ENCODE data around the gene WDR64.

Gene WDR64

GRCh38 chr1:241713316-241713715 lies 61.2 kb downstream of the WDR64 start:
- Histone ChIP-seq H3K79me1 (ENCODE audit: low read depth, low read length) (no peaks in the 10 kb centered on the region), H3K27ac (replicated peaks; ENCODE audit: low read length) (no peak overlapping the region), H3K27me3 (ENCODE audit: control insufficient read depth in 3 of 3, insufficient read depth in 3 of 3, low read depth in 1 of 3, low read length in 3 of 3) (no peaks in the 10 kb centered on the region), H4K8ac (ENCODE audit: low read depth, low read length) (no peak overlapping the region), H3K4me2 (ENCODE audit: insufficient read depth, low read length, poor library complexity, severe bottlenecking) (no peak overlapping the region), H2BK120ac (ENCODE audit: low read depth, low read length) (no peak overlapping the region), H2BK12ac (ENCODE audit: low read length) (no peak overlapping the region), H3K18ac (ENCODE audit: low read length) (no peak overlapping the region), H2BK5ac (ENCODE audit: low read length) (no peak overlapping the region), H3K4me1 (ENCODE audit: control insufficient read depth in 2 of 2, insufficient read depth in 1 of 2, low read depth in 1 of 2, low read length in 2 of 2) (no peaks in the 10 kb centered on the region), H2AK5ac (ENCODE audit: low read depth, low read length) (no peak overlapping the region), H3K9me3 (replicated peaks in 1 of 2; ENCODE audit: control insufficient read depth in 2 of 2, insufficient read depth in 1 of 2, low read depth in 1 of 2, low read length in 2 of 2) (no peaks in the 10 kb centered on the region), H3K23ac (ENCODE audit: low read depth, low read length, poor library complexity) (no peak overlapping the region), H3K9ac (ENCODE audit: low read depth, low read length, poor library complexity) (no peak overlapping the region), H3K4ac (ENCODE audit: low read length) (no peak overlapping the region), H2BK15ac (ENCODE audit: low read length) (no peak overlapping the region), H2AFZ (ENCODE audit: low read length) (no peak overlapping the region), H3K36me3 (replicated peaks in 1 of 2; ENCODE audit: control insufficient read depth in 2 of 2, insufficient read depth in 2 of 2, low read length in 2 of 2) (no peaks in the 10 kb centered on the region), H3K14ac (ENCODE audit: low read length) (no peak overlapping the region), H3K4me3 (ENCODE audit: low read length in 2 of 2) (no peak overlapping the region), H4K91ac (ENCODE audit: low read depth, low read length, poor library complexity) (no peak overlapping the region)
- WGBS, 2 donors (ENCODE audit: extremely low coverage in 2 of 2, insufficient read length in 2 of 2, insufficient replicate concordance in 1 of 2), result no CpG with 5 or more reads among the region's 2 CpGs
- no peak for DNase-seq (ENCODE audit: low spot score)

- no peak overlapping the region for H3K4ac ChIP-seq (ENCODE audit: low read length)
- no peak overlapping the region for H3K9ac ChIP-seq (ENCODE audit: low read depth, low read length, poor library complexity)
- DNase-seq (ENCODE audit: low spot score), result no peak
- H3K9me3 ChIP-seq (replicated peaks in 1 of 2; ENCODE audit: control insufficient read depth in 2 of 2, insufficient read depth in 1 of 2, low read depth in 1 of 2, low read length in 2 of 2), result no peaks in the 10 kb centered on the region
- no peaks in the 10 kb centered on the region for H3K79me1 ChIP-seq (ENCODE audit: low read depth, low read length)
- H2BK12ac ChIP-seq (ENCODE audit: low read length), result no peak overlapping the region
- no peak overlapping the region for H2BK120ac ChIP-seq (ENCODE audit: low read depth, low read length)
- H3K4me3 ChIP-seq (ENCODE audit: low read length in 2 of 2), result no peak overlapping the region
- H3K27me3 ChIP-seq (ENCODE audit: control insufficient read depth in 3 of 3, insufficient read depth in 3 of 3, low read depth in 1 of 3, low read length in 3 of 3), result no peaks in the 10 kb centered on the region
- no peak overlapping the region for H4K8ac ChIP-seq (ENCODE audit: low read depth, low read length)
- no peak overlapping the region for H3K14ac ChIP-seq (ENCODE audit: low read length)
- no peak overlapping the region for H2AK5ac ChIP-seq (ENCODE audit: low read depth, low read length)
- no peaks in the 10 kb centered on the region for H3K36me3 ChIP-seq (replicated peaks in 1 of 2; ENCODE audit: control insufficient read depth in 2 of 2, insufficient read depth in 2 of 2, low read length in 2 of 2)
- no peak overlapping the region for H3K27ac ChIP-seq (replicated peaks; ENCODE audit: low read length)
- no peak overlapping the region for H2BK15ac ChIP-seq (ENCODE audit: low read length)
- no peak overlapping the region for H3K23ac ChIP-seq (ENCODE audit: low read depth, low read length, poor library complexity)
- H4K91ac ChIP-seq (ENCODE audit: low read depth, low read length, poor library complexity), result no peak overlapping the region
- no peak overlapping the region for H2BK5ac ChIP-seq (ENCODE audit: low read length)
- H3K4me1 ChIP-seq (ENCODE audit: control insufficient read depth in 2 of 2, insufficient read depth in 1 of 2, low read depth in 1 of 2, low read length in 2 of 2), result no peaks in the 10 kb centered on the region
- H2AFZ ChIP-seq (ENCODE audit: low read length), result no peak overlapping the region
- H3K18ac ChIP-seq (ENCODE audit: low read length), result no peak overlapping the region
- H3K4me2 ChIP-seq (ENCODE audit: insufficient read depth, low read length, poor library complexity, severe bottlenecking), result no peak overlapping the region
- no CpG with 5 or more reads among the region's 2 CpGs for WGBS, 2 donors (ENCODE audit: extremely low coverage in 2 of 2, insufficient read length in 2 of 2, insufficient replicate concordance in 1 of 2)
Observed at GRCh38 chr1:241714321-241715218, 62.5 kb downstream of the WDR64 start.

- no peak overlapping the region for H2BK15ac ChIP-seq (ENCODE audit: low read length)
- H3K4me3 ChIP-seq (ENCODE audit: low read length in 2 of 2), result no peak overlapping the region
- no peak overlapping the region for H3K4me2 ChIP-seq (ENCODE audit: insufficient read depth, low read length, poor library complexity, severe bottlenecking)
- H4K91ac ChIP-seq (ENCODE audit: low read depth, low read length, poor library complexity), result no peak overlapping the region
- H2BK5ac ChIP-seq (ENCODE audit: low read length), result no peak overlapping the region
- H3K79me1 ChIP-seq (ENCODE audit: low read depth, low read length), result no peaks in the 10 kb centered on the region
- H2AK5ac ChIP-seq (ENCODE audit: low read depth, low read length), result no peak overlapping the region
- DNase-seq (ENCODE audit: low spot score), result no peak
- H2BK120ac ChIP-seq (ENCODE audit: low read depth, low read length), result no peak overlapping the region
- no peak overlapping the region for H3K4ac ChIP-seq (ENCODE audit: low read length)
- H2AFZ ChIP-seq (ENCODE audit: low read length), result no peak overlapping the region
- H3K9ac ChIP-seq (ENCODE audit: low read depth, low read length, poor library complexity), result no peak overlapping the region
- H3K14ac ChIP-seq (ENCODE audit: low read length), result no peak overlapping the region
- no peak overlapping the region for H3K18ac ChIP-seq (ENCODE audit: low read length)
- H3K4me1 ChIP-seq (ENCODE audit: control insufficient read depth in 2 of 2, insufficient read depth in 1 of 2, low read depth in 1 of 2, low read length in 2 of 2), result no peaks in the 10 kb centered on the region
- H4K8ac ChIP-seq (ENCODE audit: low read depth, low read length), result no peak overlapping the region
- no CpG with 5 or more reads among the region's 3 CpGs for WGBS, 2 donors (ENCODE audit: extremely low coverage in 2 of 2, insufficient read length in 2 of 2, insufficient replicate concordance in 1 of 2)
- no peak overlapping the region for H2BK12ac ChIP-seq (ENCODE audit: low read length)
- no peak overlapping the region for H3K27ac ChIP-seq (replicated peaks; ENCODE audit: low read length)
- H3K23ac ChIP-seq (ENCODE audit: low read depth, low read length, poor library complexity), result no peak overlapping the region
- no peaks in the 10 kb centered on the region for H3K36me3 ChIP-seq (replicated peaks in 1 of 2; ENCODE audit: control insufficient read depth in 2 of 2, insufficient read depth in 2 of 2, low read length in 2 of 2)
- H3K9me3 ChIP-seq (replicated peaks in 1 of 2; ENCODE audit: control insufficient read depth in 2 of 2, insufficient read depth in 1 of 2, low read depth in 1 of 2, low read length in 2 of 2), result no peaks in the 10 kb centered on the region
- no peaks in the 10 kb centered on the region for H3K27me3 ChIP-seq (ENCODE audit: control insufficient read depth in 3 of 3, insufficient read depth in 3 of 3, low read depth in 1 of 3, low read length in 3 of 3)
Observed at GRCh38 chr1:241715435-241715834, 63.4 kb downstream of the WDR64 start.

- Histone ChIP-seq H3K27me3 (ENCODE audit: control insufficient read depth in 3 of 3, insufficient read depth in 3 of 3, low read depth in 1 of 3, low read length in 3 of 3) (no peaks in the 10 kb centered on the region), H2BK120ac (ENCODE audit: low read depth, low read length) (no peak overlapping the region), H3K4me1 (ENCODE audit: control insufficient read depth in 2 of 2, insufficient read depth in 1 of 2, low read depth in 1 of 2, low read length in 2 of 2) (no peaks in the 10 kb centered on the region), H4K8ac (ENCODE audit: low read depth, low read length) (no peak overlapping the region), H4K91ac (ENCODE audit: low read depth, low read length, poor library complexity) (no peak overlapping the region), H3K4me2 (ENCODE audit: insufficient read depth, low read length, poor library complexity, severe bottlenecking) (no peak overlapping the region), H3K23ac (ENCODE audit: low read depth, low read length, poor library complexity) (no peak overlapping the region), H3K14ac (ENCODE audit: low read length) (no peak overlapping the region), H2AFZ (ENCODE audit: low read length) (no peak overlapping the region), H3K36me3 (replicated peaks in 1 of 2; ENCODE audit: control insufficient read depth in 2 of 2, insufficient read depth in 2 of 2, low read length in 2 of 2) (no peaks in the 10 kb centered on the region), H3K27ac (replicated peaks; ENCODE audit: low read length) (no peak overlapping the region), H2BK12ac (ENCODE audit: low read length) (no peak overlapping the region), H2BK5ac (ENCODE audit: low read length) (no peak overlapping the region), H3K9me3 (replicated peaks in 1 of 2; ENCODE audit: control insufficient read depth in 2 of 2, insufficient read depth in 1 of 2, low read depth in 1 of 2, low read length in 2 of 2) (no peaks in the 10 kb centered on the region), H3K4me3 (ENCODE audit: low read length in 2 of 2) (no peak overlapping the region), H2AK5ac (ENCODE audit: low read depth, low read length) (no peak overlapping the region), H3K79me1 (ENCODE audit: low read depth, low read length) (no peaks in the 10 kb centered on the region), H3K9ac (ENCODE audit: low read depth, low read length, poor library complexity) (no peak overlapping the region), H3K4ac (ENCODE audit: low read length) (no peak overlapping the region), H2BK15ac (ENCODE audit: low read length) (no peak overlapping the region), H3K18ac (ENCODE audit: low read length) (no peak overlapping the region)
- no CpG with 5 or more reads among the region's 4 CpGs for WGBS, 2 donors (ENCODE audit: extremely low coverage in 2 of 2, insufficient read length in 2 of 2, insufficient replicate concordance in 1 of 2)
- DNase-seq (ENCODE audit: low spot score), result no peak
Observed at GRCh38 chr1:241715956-241716355, 63.9 kb downstream of the WDR64 start.
